ENCODE results near the gene RCAN3.

The RCAN3 gene

DNA sequence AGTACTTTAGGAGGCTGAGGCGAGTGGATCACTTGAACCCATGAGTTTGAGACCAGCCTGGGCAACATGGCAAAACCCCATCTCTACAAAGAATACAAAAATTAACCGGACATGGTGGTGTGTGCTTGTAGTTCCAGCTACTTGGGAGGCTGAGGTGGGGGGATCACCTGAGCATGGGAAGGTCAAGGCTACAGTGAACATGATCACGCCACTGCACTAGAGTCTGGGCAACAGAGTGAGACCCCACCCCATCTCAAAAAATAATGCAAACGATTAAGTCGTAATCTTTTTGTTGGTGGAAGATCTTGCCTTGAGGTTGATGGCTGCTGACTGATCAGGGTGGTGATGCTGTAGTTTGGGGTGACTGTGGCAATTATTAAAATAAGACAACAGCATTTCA is 6.3 kb downstream of the RCAN3 start:
- TF ChIP-seq TAF1 (IDR thresholded peaks at IDR 0.05; ENCODE audit: low read depth): no peak
- TF ChIP-seq EP300 (IDR thresholded peaks at IDR 0.05; ENCODE audit: borderline replicate concordance): no peak
- TF ChIP-seq, protein P1, sequence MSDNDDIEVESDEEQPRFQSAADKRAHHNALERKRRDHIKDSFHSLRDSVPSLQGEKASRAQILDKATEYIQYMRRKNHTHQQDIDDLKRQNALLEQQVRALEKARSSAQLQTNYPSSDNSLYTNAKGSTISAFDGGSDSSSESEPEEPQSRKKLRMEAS (IDR thresholded peaks at IDR 0.05): no peak
- TF ChIP-seq, protein P2, sequence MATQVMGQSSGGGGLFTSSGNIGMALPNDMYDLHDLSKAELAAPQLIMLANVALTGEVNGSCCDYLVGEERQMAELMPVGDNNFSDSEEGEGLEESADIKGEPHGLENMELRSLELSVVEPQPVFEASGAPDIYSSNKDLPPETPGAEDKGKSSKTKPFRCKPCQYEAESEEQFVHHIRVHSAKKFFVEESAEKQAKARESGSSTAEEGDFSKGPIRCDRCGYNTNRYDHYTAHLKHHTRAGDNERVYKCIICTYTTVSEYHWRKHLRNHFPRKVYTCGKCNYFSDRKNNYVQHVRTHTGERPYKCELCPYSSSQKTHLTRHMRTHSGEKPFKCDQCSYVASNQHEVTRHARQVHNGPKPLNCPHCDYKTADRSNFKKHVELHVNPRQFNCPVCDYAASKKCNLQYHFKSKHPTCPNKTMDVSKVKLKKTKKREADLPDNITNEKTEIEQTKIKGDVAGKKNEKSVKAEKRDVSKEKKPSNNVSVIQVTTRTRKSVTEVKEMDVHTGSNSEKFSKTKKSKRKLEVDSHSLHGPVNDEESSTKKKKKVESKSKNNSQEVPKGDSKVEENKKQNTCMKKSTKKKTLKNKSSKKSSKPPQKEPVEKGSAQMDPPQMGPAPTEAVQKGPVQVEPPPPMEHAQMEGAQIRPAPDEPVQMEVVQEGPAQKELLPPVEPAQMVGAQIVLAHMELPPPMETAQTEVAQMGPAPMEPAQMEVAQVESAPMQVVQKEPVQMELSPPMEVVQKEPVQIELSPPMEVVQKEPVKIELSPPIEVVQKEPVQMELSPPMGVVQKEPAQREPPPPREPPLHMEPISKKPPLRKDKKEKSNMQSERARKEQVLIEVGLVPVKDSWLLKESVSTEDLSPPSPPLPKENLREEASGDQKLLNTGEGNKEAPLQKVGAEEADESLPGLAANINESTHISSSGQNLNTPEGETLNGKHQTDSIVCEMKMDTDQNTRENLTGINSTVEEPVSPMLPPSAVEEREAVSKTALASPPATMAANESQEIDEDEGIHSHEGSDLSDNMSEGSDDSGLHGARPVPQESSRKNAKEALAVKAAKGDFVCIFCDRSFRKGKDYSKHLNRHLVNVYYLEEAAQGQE (IDR thresholded peaks at IDR 0.05; ENCODE audit: low read depth): no peak
- TF ChIP-seq NFIC (IDR thresholded peaks at IDR 0.05): no peak
- TF ChIP-seq, protein P3, sequence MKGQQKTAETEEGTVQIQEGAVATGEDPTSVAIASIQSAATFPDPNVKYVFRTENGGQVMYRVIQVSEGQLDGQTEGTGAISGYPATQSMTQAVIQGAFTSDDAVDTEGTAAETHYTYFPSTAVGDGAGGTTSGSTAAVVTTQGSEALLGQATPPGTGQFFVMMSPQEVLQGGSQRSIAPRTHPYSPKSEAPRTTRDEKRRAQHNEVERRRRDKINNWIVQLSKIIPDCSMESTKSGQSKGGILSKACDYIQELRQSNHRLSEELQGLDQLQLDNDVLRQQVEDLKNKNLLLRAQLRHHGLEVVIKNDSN (IDR thresholded peaks at IDR 0.05): no peak
- TF ChIP-seq EGR1 (IDR thresholded peaks at IDR 0.05): no peak
- TF ChIP-seq CREB1 (IDR thresholded peaks at IDR 0.05; ENCODE audit: low read depth): no peak
- no peak for TF ChIP-seq TEAD4 (IDR thresholded peaks at IDR 0.05)
- no peak for TF ChIP-seq TCF12 (IDR thresholded peaks at IDR 0.05; ENCODE audit: low read depth)

DNA sequence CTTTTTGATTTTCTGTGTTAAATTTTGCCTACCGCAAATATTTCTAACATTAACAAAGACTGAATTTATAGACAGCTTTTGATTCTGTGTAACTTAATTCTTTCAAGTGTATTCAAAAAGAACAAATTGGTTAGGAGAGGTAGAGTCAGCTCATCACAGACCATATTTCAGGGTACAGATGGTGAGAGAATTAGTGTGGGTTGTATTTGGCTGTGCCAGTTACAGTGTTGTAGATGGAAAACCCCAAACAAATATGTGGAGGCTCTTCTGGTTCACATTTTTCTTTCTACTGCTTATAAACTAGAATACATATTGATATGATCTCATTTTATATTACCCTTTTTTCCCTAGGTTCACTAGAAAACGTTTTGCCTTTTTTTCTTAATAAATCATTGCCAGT is 11.1 kb downstream of the RCAN3 start:
- TF ChIP-seq CEBPB (IDR thresholded peaks at IDR 0.05): no peak
- TF ChIP-seq CREB1 (IDR thresholded peaks at IDR 0.05; ENCODE audit: low read depth): no peak
- TF ChIP-seq TEAD4 (IDR thresholded peaks at IDR 0.05): no peak
- no peak for TF ChIP-seq EP300 (IDR thresholded peaks at IDR 0.05; ENCODE audit: borderline replicate concordance)
- no peak for TF ChIP-seq RAD21 (IDR thresholded peaks at IDR 0.05; ENCODE audit: low read depth)
- TF ChIP-seq FOXM1 (IDR thresholded peaks at IDR 0.05; ENCODE audit: borderline replicate concordance, low read depth): no peak
- no peak for TF ChIP-seq TAF1 (IDR thresholded peaks at IDR 0.05; ENCODE audit: low read depth)
- no peak for TF ChIP-seq NFIC (IDR thresholded peaks at IDR 0.05)
- no peak for TF ChIP-seq ZBTB7A (IDR thresholded peaks at IDR 0.05; ENCODE audit: low read depth)
- no peak for TF ChIP-seq YY1 (IDR thresholded peaks at IDR 0.05; ENCODE audit: low read depth)
- TF ChIP-seq, protein P3 (IDR thresholded peaks at IDR 0.05): no peak
- TF ChIP-seq TCF12 (IDR thresholded peaks at IDR 0.05; ENCODE audit: low read depth): no peak
- TF ChIP-seq, protein P1 (IDR thresholded peaks at IDR 0.05): no peak
- no peak for TF ChIP-seq EGR1 (IDR thresholded peaks at IDR 0.05)

DNA sequence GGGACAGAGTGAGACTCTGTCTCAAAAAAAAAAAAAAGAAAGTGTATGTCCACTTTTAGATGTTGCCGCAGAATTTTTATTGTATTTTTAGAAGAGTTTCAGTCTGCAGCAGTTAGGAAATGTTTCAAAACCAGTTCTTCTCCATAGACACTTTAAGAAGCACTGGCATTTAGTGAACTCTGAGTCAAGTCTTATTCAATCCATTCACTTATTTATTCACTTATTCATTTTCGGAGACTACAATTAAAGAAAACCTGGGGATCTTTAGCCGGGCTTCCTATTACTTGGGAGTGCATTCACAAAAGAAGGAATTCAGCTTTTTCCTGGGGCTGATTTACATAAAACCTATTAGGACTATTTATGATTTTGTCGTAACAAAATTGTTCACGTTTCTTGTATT is 12.3 kb downstream of the RCAN3 start:
- TF ChIP-seq TEAD4 (IDR thresholded peaks at IDR 0.05) (no peak), CREB1 (IDR thresholded peaks at IDR 0.05; ENCODE audit: low read depth) (no peak), TCF12 (IDR thresholded peaks at IDR 0.05; ENCODE audit: low read depth) (no peak)

DNA sequence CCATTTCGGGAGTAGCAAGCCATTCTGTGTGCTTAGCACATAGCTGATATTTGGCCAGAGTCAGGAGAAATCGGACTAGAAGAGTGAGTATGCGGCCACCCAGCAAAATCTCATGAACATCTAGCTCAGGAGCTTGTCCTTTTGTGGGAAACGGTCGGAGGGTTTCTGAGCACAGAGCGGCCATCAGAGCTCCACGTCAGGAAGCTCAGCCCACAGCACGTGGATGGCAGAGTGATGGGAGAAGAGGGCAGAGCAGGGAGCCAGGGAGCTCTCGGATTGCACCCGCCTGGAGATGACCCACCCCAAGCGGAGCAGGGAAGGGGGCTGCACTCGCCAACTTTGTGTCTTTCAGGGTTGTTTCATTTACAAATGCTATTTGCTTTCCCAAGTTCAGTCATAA is 13.9 kb downstream of the RCAN3 start:
- TF ChIP-seq EP300 (IDR thresholded peaks at IDR 0.05; ENCODE audit: borderline replicate concordance): no peak
- no peak for TF ChIP-seq RAD21 (IDR thresholded peaks at IDR 0.05; ENCODE audit: low read depth)
- TF ChIP-seq, protein P2 (IDR thresholded peaks at IDR 0.05; ENCODE audit: low read depth): no peak
- no peak for TF ChIP-seq YY1 (IDR thresholded peaks at IDR 0.05; ENCODE audit: low read depth)
- no peak for TF ChIP-seq CREB1 (IDR thresholded peaks at IDR 0.05; ENCODE audit: low read depth)
- no peak for TF ChIP-seq TAF1 (IDR thresholded peaks at IDR 0.05; ENCODE audit: low read depth)
- TF ChIP-seq ZBTB7A (IDR thresholded peaks at IDR 0.05; ENCODE audit: low read depth): no peak
- TF ChIP-seq NFIC (IDR thresholded peaks at IDR 0.05): no peak
- no peak for TF ChIP-seq TCF12 (IDR thresholded peaks at IDR 0.05; ENCODE audit: low read depth)
- TF ChIP-seq EGR1 (IDR thresholded peaks at IDR 0.05): no peak
- TF ChIP-seq, protein P1 (IDR thresholded peaks at IDR 0.05): no peak
- TF ChIP-seq FOXM1 (IDR thresholded peaks at IDR 0.05; ENCODE audit: borderline replicate concordance, low read depth): no peak
- no peak for TF ChIP-seq CEBPB (IDR thresholded peaks at IDR 0.05)
- TF ChIP-seq, protein P3 (IDR thresholded peaks at IDR 0.05): no peak
- no peak for TF ChIP-seq TEAD4 (IDR thresholded peaks at IDR 0.05)

DNA sequence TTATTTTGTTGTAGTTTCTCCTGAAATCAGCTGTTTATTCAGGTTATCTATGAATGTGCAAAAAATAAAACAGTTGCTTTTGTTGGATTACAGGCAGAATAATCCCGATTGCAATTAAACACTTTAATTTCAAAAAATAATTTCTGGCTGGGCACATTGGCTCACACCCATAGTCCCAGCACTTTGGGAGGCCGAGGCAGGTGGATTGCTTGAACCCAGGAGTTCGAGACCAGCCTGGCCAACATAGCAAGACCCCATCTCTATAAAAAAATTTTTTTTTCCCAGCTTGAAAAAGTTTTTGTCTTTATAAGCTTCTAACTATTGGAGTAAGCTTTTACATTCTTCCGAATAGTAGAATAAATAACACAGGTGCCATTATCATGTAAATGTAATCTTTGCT is 15.3 kb downstream of the RCAN3 start:
- TF ChIP-seq FOXM1 (IDR thresholded peaks at IDR 0.05; ENCODE audit: borderline replicate concordance, low read depth) (no peak), EP300 (IDR thresholded peaks at IDR 0.05; ENCODE audit: borderline replicate concordance) (no peak), YY1 (IDR thresholded peaks at IDR 0.05; ENCODE audit: low read depth) (no peak)
- TF ChIP-seq, protein P2 (IDR thresholded peaks at IDR 0.05; ENCODE audit: low read depth): no peak

Measured in Ishikawa (cell line).